HEK293T (cell line): Measurements from ENCODE around the gene SGIP1.

ENCODE experiments used
- ARNT ChIP-seq: fragments of 450-650 bp; IDR thresholded peaks from 2 replicates; pipeline ENCODE4 v1.6.1; 2017; ENCODE audit warnings: mild to moderate bottlenecking
- BHLHE40 ChIP-seq: fragments of 450-650 bp; IDR thresholded peaks from 2 replicates; pipeline ENCODE4 v1.6.1; 2016; ENCODE audit warnings: mild to moderate bottlenecking, moderate library complexity, borderline replicate concordance
- FOXM1 ChIP-seq: fragments of 450-650 bp; IDR thresholded peaks from 2 replicates; pipeline ENCODE4 v1.6.1; 2017; ENCODE audit warnings: mild to moderate bottlenecking, borderline replicate concordance
- HDGF ChIP-seq: fragments of 450-650 bp; IDR thresholded peaks from 2 replicates; pipeline ENCODE4 v1.6.1; 2017; ENCODE audit warnings: antibody characterized with exemption, borderline replicate concordance
- NFRKB ChIP-seq: fragments of 450-650 bp; IDR thresholded peaks from 2 replicates; pipeline ENCODE4 v1.6.1; 2016; ENCODE audit warnings: mild to moderate bottlenecking, moderate library complexity
- SP1 ChIP-seq: fragments of 450-650 bp; IDR thresholded peaks from 2 replicates; pipeline ENCODE4 v1.6.1; 2017
- TARDBP ChIP-seq: fragments of 450-650 bp; IDR thresholded peaks from 2 replicates; pipeline ENCODE4 v1.6.1; 2016

DNA sequence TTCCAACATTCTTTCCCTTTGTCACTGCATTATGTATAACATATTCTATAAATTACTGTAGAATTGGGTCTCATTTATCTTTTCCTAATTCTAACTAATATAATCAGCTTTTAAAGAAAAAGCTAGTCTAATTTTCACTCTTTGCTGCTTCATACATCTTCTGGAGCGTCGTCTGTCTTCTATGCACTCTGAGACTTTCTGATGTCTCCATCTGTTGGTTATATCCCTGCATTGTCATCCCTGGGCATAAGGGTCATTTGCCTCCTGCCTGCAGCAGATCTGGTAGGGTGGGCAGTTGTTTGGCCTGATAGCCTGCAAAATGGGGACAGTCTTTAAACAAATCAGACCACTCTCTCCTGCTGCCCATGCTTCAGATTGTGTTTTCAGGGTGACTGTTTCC is 177.5 kb downstream of the SGIP1 start:
- TF ChIP-seq FOXM1 (no peak), ARNT (no peak), HDGF (no peak), TARDBP (no peak), BHLHE40 (no peak), SP1 (no peak), NFRKB (no peak)
